ENCODE data around the gene EFHC2.
"Not testable (repeated sequence)": the region's sequence is repeated elsewhere in the genome, so short reads cannot be mapped to it uniquely, and the experiment has no call there.

Gene EFHC2

DNA sequence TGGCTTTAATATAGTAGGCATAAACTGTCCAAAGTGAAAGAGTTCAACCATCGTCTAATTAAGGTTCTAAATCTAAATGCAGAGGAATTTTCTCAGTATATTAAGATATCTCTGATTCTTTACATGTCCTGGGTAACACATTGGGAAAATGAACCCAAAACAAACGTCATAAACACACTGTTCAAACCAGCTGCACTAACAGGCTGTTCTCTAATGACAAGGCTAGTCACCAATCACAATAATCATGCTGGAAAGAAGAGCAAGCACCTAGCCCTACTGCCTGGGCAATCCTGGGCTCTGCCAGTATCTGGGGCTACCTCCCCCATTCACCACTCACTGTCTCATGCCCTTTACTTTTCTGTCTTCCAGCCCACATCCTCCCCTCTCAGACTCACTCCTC, 107.9 kb downstream of the EFHC2 start:
- Mint-ChIP-seq H3K4me3 (no peak overlapping the region), H3K27me3 (ENCODE audit: low read depth) (peaks cover 4% of the 10 kb centered on the region)

GRCh38 chrX:44234541-44234940, 108.9 kb downstream of the EFHC2 start:
- no peak overlapping the region for H3K4me3 Mint-ChIP-seq
- H3K36me3 Mint-ChIP-seq (ENCODE audit: low read depth) = no peaks in the 10 kb centered on the region
- H3K9me3 Mint-ChIP-seq = no peaks in the 10 kb centered on the region
- no peaks in the 10 kb centered on the region for H3K4me1 Mint-ChIP-seq (ENCODE audit: low read depth)
- DNase-seq (ENCODE audit: low spot score) = no peak
- no peak overlapping the region for H3K27ac Mint-ChIP-seq
- H3K27me3 Mint-ChIP-seq (ENCODE audit: low read depth) = peaks cover 4% of the 10 kb centered on the region

More for the DNA sequence above, 107.9 kb downstream of the EFHC2 start:
- no peaks in the 10 kb centered on the region for H3K36me3 Mint-ChIP-seq (ENCODE audit: low read depth)
- no peak overlapping the region for H3K27ac Mint-ChIP-seq
- no peaks in the 10 kb centered on the region for H3K9me3 Mint-ChIP-seq
- no peak for DNase-seq (ENCODE audit: low spot score)
- no peaks in the 10 kb centered on the region for H3K4me1 Mint-ChIP-seq (ENCODE audit: low read depth)

GRCh38 chrX:44234116-44234515, 109.4 kb downstream of the EFHC2 start:
- DNase-seq (ENCODE audit: low spot score) = no peak
- Mint-ChIP-seq H3K36me3 (ENCODE audit: low read depth) (no peaks in the 10 kb centered on the region), H3K4me1 (ENCODE audit: low read depth) (no peaks in the 10 kb centered on the region), H3K4me3 (no peak overlapping the region), H3K27ac (no peak overlapping the region), H3K9me3 (no peaks in the 10 kb centered on the region), H3K27me3 (ENCODE audit: low read depth) (peaks cover 4% of the 10 kb centered on the region)

DNA sequence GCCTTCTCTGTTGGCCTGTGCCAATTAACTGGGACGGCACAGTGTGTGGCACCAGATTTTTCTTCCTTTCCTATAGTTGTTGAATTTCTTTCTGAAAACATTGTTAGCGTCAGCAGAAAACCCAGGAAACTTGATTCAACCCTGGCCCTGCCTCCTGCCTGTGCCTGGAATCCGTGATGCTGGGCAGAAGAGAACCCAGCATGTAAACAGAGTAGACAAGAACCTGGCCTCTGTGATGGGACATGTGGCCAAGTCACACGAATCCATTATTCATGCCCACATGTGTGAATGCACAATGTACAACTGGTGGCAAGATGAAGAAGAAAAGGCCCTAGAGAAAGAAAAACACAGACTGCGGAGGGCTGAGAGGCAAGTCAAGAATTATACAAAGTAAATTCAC, 111.4 kb downstream of the EFHC2 start:
- Mint-ChIP-seq H3K27ac (no peak overlapping the region), H3K4me3 (no peak overlapping the region), H3K27me3 (ENCODE audit: low read depth) (no peaks in the 10 kb centered on the region), H3K4me1 (ENCODE audit: low read depth) (no peaks in the 10 kb centered on the region), H3K36me3 (ENCODE audit: low read depth) (no peaks in the 10 kb centered on the region), H3K9me3 (no peaks in the 10 kb centered on the region)
- no peak for DNase-seq (ENCODE audit: low spot score)

- H3K9me3 Mint-ChIP-seq = no peaks in the 10 kb centered on the region
- no peak overlapping the region for H3K4me3 Mint-ChIP-seq
- H3K36me3 Mint-ChIP-seq (ENCODE audit: low read depth) = no peaks in the 10 kb centered on the region
- H3K27me3 Mint-ChIP-seq (ENCODE audit: low read depth) = no peaks in the 10 kb centered on the region
- DNase-seq (ENCODE audit: low spot score) = no peak
- H3K4me1 Mint-ChIP-seq (ENCODE audit: low read depth) = no peaks in the 10 kb centered on the region
- H3K27ac Mint-ChIP-seq = no peak overlapping the region
These were observed 114.9 kb downstream of the EFHC2 start for GRCh38 chrX:44228621-44229020.

DNA sequence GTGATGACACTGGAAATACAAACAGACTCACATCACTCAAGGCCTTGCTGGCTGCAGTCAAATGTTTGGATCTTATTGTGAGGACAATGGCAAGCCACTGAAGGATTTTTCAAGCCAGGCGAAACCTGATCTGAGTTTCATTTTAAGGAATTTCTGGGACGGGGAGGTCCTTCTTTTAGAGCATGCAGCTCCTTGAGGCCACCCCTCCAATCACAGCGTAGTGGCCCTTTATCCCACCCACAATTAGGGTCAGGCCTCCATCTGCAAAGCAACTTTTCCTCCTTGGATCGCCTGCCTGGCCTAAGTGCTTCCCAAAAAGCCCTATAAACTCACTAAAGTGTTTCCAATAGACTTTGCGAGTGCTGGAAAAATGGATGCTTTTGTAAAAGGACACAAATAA, 115.5 kb downstream of the EFHC2 start:
- Mint-ChIP-seq H3K27me3 (ENCODE audit: low read depth) (no peaks in the 10 kb centered on the region), H3K4me1 (ENCODE audit: low read depth) (no peaks in the 10 kb centered on the region), H3K9me3 (no peaks in the 10 kb centered on the region), H3K27ac (no peak overlapping the region), H3K4me3 (no peak overlapping the region), H3K36me3 (ENCODE audit: low read depth) (no peaks in the 10 kb centered on the region)
- DNase-seq (ENCODE audit: low spot score) = no peak

DNA sequence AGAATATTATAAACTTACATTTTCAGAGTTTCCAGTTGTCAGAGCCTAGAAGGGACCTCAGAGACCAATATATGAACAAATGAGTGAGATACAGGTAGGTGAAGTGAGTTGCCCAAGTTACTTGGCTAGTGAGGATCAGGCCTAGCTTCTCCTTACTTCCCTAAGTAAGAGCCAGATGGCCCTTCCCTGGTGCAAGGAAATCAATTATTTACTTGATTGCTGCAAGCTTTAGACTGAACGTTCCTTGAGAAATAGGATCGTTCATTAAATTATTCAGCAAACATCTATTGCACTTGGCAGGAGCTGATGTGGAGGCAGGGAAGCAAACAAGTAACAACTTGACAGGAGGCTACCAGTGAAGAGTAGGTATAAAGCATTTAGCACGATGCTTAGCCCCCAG, 117.8 kb downstream of the EFHC2 start:
- no peak for DNase-seq (ENCODE audit: low spot score)
- Mint-ChIP-seq H3K4me3 (no peak overlapping the region), H3K9me3 (no peaks in the 10 kb centered on the region), H3K36me3 (ENCODE audit: low read depth) (no peaks in the 10 kb centered on the region), H3K27me3 (ENCODE audit: low read depth) (peaks cover 3% of the 10 kb centered on the region), H3K27ac (no peak overlapping the region), H3K4me1 (ENCODE audit: low read depth) (no peaks in the 10 kb centered on the region)

DNA sequence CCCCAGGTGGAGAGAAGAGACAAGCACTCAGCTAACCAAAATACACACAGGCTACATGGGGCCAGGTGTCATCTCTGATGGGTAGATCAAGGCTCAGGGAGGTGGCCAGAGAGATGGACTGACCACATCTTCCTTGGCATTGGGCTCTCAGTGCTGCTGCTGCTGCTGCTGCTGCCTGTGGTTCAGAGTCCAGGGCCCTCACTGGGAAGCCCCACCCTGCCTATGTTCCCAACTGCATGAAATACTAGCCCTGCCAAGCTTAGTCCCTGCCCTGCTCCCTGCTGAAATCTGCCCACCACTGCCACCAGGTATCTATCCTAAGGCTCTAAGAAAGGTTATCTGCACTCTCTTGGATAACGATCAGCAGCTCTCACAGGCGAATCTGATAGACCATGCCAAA, 118.7 kb downstream of the EFHC2 start:
- DNase-seq (ENCODE audit: low spot score) = no peak
- H3K4me1 Mint-ChIP-seq (ENCODE audit: low read depth) = no peaks in the 10 kb centered on the region
- H3K4me3 Mint-ChIP-seq = no peak overlapping the region
- H3K27ac Mint-ChIP-seq = no peak overlapping the region
- no peaks in the 10 kb centered on the region for H3K36me3 Mint-ChIP-seq (ENCODE audit: low read depth)
- H3K27me3 Mint-ChIP-seq (ENCODE audit: low read depth) = peaks cover 3% of the 10 kb centered on the region
- H3K9me3 Mint-ChIP-seq = no peaks in the 10 kb centered on the region

- Mint-ChIP-seq H3K27ac (no peak overlapping the region), H3K9me3 (no peaks in the 10 kb centered on the region), H3K4me1 (ENCODE audit: low read depth) (no peaks in the 10 kb centered on the region), H3K36me3 (ENCODE audit: low read depth) (no peaks in the 10 kb centered on the region), H3K4me3 (no peak overlapping the region), H3K27me3 (ENCODE audit: low read depth) (peaks cover 3% of the 10 kb centered on the region)
- no peak for DNase-seq (ENCODE audit: low spot score)
These were observed 120.3 kb downstream of the EFHC2 start for GRCh38 chrX:44223150-44223549.

DNA sequence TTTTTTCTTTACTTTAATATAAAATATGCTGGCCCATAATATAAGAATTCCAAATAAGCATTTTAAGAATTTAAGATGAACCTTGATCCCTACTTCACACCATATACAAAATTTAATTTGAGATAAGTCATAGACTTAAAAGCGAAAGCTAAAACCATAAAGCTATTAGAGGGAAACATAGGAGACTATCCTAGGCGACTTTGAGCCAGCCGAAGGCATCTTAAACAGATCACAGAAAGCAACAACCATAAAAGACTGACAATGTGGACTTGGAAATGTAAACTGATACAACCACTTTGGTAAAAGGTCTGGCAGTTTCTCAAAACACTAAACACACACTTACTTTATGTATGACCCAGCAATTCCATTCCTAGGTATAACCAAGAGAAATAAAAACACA, 125.0 kb downstream of the EFHC2 start:
- no peaks in the 10 kb centered on the region for H3K36me3 Mint-ChIP-seq (ENCODE audit: low read depth)
- no peaks in the 10 kb centered on the region for H3K4me1 Mint-ChIP-seq (ENCODE audit: low read depth)
- H3K9me3 Mint-ChIP-seq = no peaks in the 10 kb centered on the region
- H3K27ac Mint-ChIP-seq = no peak overlapping the region
- H3K27me3 Mint-ChIP-seq (ENCODE audit: low read depth) = peaks cover 3% of the 10 kb centered on the region
- H3K4me3 Mint-ChIP-seq = no peak overlapping the region
- no peak for DNase-seq (ENCODE audit: low spot score)

- Mint-ChIP-seq H3K27me3 (ENCODE audit: low read depth) (peaks cover 3% of the 10 kb centered on the region), H3K36me3 (ENCODE audit: low read depth) (no peaks in the 10 kb centered on the region), H3K4me1 (ENCODE audit: low read depth) (no peaks in the 10 kb centered on the region), H3K9me3 (no peaks in the 10 kb centered on the region), H3K27ac (no peak overlapping the region), H3K4me3 (no peak overlapping the region)
- DNase-seq (ENCODE audit: low spot score) = no peak
These were observed 127.3 kb downstream of the EFHC2 start for GRCh38 chrX:44216171-44216570.

GRCh38 chrX:44203791-44204190, 139.7 kb downstream of the EFHC2 start:
- Mint-ChIP-seq H3K27ac (no peak overlapping the region), H3K36me3 (ENCODE audit: low read depth) (no peaks in the 10 kb centered on the region), H3K9me3 (no peaks in the 10 kb centered on the region), H3K4me3 (no peak overlapping the region), H3K4me1 (ENCODE audit: low read depth) (no peaks in the 10 kb centered on the region), H3K27me3 (ENCODE audit: low read depth) (no peaks in the 10 kb centered on the region)
- no peak for DNase-seq (ENCODE audit: low spot score)

DNA sequence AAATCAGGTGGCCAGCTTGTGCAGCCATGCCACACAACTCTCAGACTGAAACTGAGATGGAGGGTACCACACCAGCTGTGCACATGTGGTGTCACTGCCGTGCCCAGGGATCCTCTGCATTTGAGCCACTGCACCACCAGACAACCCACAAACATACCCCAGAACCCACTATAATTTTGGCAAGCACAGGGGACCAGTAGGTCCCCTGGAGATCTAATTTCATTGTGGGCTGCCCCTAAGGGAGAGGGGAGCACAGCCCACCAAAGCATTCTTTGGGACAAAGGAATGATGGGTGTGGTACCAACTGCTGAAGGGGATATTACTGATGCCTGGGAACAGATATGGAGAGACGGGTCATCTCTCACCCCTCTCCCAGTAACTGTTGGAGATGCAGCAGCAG, 140.9 kb downstream of the EFHC2 start:
- no peaks in the 10 kb centered on the region for H3K36me3 Mint-ChIP-seq (ENCODE audit: low read depth)
- H3K9me3 Mint-ChIP-seq = no peaks in the 10 kb centered on the region
- H3K4me3 Mint-ChIP-seq = no peak overlapping the region
- H3K27me3 Mint-ChIP-seq (ENCODE audit: low read depth) = no peaks in the 10 kb centered on the region
- no peak overlapping the region for H3K27ac Mint-ChIP-seq
- H3K4me1 Mint-ChIP-seq (ENCODE audit: low read depth) = no peaks in the 10 kb centered on the region
- DNase-seq (ENCODE audit: low spot score) = no peak

- no peak for DNase-seq (ENCODE audit: low spot score)
- Mint-ChIP-seq H3K27me3 (ENCODE audit: low read depth) (no peaks in the 10 kb centered on the region), H3K27ac (no peak overlapping the region), H3K4me1 (ENCODE audit: low read depth) (no peaks in the 10 kb centered on the region), H3K9me3 (no peaks in the 10 kb centered on the region), H3K4me3 (no peak overlapping the region), H3K36me3 (ENCODE audit: low read depth) (no peaks in the 10 kb centered on the region)
These were observed 154.4 kb downstream of the EFHC2 start for GRCh38 chrX:44189116-44189515.

DNA sequence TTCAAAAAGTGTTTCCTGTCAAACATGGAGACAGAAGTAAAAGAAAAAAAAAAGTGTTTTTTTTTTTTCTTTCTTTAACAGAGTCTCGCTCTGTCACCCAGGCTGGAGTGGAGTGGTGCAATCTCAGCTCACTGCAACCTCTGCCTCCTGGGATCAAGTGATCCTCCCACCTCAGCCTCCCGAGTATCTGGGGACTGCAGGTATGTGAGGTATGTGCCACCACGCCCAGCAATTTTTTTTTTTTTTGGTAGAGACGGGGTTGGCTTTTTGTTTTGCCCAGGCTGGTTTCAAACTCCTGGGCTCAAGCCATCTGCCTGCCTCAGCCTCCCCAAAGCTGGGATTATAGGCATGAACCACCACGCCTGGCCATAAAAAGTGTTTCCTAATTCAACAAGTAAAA, 155.6 kb downstream of the EFHC2 start:
- not testable (repeated sequence) for H3K36me3 Mint-ChIP-seq (ENCODE audit: low read depth); H3K4me3 Mint-ChIP-seq; H3K9me3 Mint-ChIP-seq; H3K27me3 Mint-ChIP-seq (ENCODE audit: low read depth); H3K4me1 Mint-ChIP-seq (ENCODE audit: low read depth); DNase-seq (ENCODE audit: low spot score); H3K27ac Mint-ChIP-seq
